ENCODE measurements around the gene MRPL10.

Gene MRPL10

DNA sequence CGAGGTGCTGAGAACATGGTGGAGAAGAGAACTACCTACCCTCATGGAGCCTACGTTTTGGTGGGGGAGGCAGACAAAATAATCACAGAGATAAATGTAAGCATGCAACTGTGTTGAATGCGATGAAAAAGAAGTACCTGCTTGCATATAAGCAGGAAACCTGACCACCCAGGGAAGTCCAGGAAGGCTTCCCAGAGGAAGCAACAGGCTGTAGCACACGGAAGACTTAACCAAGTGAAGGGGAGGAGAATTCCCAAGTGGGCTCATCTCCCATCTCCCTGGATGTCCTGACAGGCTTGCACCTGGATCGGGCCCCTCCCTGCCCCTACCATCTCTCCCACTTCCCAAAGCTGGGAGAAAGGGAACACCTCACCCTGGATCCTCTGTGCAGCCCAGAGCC lies 7.7 kb upstream of the MRPL10 start:
- DNase-seq = no peak

DNA sequence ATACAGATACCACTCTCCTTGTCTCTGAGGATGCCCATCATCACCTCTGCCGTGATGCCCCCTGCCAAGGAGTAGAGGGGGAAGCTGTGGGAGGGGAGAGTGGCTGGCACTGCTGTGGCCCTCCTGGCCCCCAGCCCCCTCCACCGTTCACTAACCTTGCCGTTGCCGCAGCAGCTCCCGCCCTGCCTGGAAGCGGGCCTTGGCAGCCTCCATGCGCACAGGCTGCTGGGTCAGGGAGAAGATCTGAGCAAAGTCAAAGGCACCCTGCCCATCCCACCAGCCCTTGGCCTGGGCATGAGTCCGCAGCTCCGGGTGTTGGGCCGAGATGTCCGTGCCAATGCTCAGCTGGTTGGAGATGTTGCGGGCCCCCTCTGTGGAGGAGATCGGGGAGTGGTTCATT lies 7.3 kb upstream of the MRPL10 start:
- no peak for DNase-seq

DNA sequence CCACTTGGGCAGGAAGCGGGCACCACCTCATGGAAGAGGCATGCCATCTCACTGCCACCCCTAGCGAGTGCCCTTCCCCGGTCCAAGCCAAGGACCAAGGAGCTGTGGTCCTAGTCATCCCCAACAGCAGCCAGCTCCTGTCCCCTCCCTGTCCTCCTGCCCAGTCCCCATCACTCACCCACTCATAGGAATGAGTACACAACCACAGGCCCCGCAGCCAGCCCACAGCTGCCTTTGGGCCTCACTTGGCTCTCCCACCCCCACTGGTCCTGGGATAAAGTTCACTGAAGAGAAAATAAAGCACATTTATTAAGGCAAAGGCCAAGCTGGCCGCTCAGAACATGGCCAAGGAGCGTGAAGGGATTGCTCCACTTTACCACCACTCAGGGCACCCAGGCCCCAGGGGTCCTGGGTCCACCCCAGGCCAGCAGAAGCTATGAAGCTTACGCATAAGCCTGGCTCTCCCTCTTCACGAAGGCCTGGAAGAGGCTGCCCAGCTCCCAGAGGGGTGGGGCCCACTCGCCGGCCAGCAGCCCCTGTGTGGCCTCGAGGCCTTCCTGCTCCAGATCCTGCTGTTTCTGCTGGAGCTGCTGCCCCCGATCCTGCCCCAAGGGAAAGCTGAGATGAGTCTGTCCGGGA lies 6.2 kb upstream of the MRPL10 start:
- DNase-seq = no peak

DNA sequence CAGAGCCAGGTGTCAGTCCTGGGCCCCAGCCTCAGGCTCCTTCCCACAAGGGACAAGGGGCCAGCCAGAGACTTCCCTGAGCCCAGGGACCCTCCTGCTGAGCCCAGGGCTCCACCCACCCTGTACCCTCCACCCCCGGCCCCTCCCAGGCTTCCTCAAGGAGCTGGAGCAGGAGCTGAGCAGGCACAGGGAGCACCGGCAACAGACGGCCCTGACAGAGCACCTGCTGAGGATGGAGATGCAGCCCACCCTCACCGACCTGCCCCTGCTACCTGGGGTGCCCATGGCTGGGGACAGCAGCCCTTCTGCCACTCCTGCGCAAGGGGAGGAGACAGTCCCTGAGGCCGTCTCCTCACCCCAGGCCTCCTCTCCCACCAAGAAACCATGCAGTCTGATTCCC lies 5.3 kb upstream of the MRPL10 start:
- DNase-seq = no peak

DNA sequence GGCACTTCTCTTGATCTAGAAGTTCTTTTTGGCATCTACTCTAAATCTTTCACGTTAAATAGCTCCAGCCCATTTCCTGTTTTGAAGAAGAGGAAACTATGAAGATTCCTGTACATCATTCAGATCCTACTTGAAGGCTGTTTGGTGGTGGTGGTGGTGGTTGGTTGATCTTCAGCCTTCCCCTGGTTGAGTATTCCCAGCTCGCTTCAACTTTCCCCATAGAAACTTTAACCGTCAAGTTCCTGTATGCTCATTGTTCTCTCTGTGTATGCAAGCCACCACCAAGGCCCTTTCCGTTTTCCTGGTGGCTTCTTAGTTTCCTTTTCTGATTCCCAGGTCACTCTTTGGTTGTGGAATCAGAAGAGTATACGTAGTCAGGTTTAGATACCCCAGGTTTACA lies 3.4 kb upstream of the MRPL10 start:
- DNase-seq = no peak

DNA sequence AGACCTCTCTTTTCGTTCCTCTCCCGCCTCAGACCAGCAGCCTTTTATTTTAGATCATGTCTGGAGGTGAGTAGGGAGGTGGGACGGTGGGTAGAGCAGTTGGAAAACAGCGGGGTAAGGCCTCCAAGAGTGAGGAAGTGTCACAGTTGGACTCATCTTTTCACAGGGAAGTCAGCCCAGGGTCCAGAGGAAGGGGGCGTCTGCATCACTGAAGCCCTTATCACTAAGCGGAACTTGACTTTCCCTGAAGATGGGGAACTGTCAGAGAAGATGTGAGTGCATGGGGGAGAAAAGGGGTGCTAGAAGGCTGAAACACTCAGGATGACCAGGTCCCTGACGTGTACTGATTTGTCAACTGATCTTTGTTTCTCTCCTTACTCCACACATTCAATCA lies 590 bp upstream of the MRPL10 start:
- no peak for DNase-seq

DNA sequence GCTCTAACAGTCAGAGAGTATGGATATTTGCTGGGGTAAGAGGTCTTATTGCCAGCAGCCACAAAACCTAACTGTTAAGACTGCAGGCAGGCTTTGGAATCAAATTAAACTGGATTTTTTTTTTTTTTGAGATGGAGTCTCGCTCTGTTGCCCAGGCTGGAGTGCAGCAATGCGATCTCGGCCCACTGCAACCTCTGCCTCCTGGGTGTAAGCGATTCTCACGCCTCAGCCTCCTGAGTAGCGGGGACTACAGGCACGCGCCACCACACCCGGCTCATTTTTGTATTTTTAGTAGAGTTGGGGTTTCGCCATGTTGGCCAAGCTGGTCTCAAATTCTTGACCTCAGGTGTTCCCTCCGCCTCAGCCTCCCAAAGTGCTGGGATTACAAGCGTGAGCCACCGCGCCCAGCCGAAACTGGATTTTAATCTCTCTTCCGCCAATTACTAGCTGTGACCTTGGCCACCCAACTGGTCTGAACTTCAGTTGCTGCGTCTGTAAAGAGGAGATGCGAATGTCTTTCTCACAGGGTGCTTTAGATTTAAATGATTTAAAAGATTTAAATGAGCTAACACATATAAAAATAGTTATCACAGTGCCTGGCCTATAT lies 842 bp downstream of the MRPL10 start:
- no peak for DNase-seq

DNA sequence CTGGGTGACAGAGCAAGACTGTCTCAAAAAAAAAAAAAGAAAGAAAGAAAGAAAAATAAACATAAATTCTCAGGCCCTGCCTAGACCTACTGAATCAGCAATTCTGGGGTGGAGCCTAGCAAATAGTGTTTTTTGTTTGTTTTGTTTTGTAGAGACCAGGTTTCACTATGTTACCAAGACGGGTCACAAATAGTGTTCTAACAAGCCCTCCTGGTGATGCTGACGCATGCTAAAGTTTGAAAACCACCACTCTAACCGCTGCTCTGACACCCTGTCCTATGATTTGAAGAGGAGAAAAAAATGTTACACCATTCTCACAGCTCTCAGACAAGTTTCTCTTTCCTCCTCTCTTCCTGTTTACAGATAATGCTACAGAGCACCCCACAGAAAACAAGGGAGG lies 1.5 kb downstream of the MRPL10 start:
- peak; percentile 24 for DNase-seq

DNA sequence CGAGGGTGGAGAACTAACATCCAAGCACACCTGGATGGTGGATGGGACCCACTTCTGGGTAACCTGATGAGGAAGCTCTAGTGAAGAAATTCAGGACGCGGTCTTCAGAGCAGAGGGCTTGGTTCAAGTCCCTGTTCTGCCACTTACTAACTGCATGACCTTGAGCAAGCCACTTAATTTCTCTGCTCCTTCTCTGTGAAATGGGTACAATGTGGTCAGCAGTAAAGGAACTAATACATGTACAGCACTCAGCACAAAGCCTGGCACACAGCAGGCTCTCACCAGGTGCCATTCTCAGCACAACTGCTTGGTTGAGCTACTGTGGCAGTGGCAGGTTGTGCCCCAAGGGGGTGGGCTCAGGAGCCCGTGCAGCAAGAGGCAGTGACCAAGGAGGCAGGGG lies 7.8 kb downstream of the MRPL10 start:
- DNase-seq = no peak

DNA sequence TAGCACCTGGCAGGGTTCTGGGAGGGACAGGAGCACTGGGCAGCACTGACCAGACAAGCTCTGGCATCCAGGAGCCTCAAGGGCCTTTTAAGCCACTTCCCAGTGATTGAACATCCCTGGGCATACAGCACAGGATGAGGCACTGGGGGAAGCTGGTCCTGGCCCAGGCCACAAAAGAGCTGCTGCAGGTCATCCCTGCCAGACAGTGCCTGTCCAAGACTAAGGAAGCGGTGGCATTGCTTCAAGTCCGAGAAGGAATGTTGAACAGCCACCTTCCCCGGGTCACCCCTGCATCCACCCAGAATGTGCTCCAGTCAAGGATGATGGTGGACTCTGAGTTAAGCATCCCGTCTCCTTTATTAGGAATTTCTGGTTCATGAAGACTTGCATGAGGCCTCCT lies 8.6 kb downstream of the MRPL10 start:
- no peak for DNase-seq

DNA sequence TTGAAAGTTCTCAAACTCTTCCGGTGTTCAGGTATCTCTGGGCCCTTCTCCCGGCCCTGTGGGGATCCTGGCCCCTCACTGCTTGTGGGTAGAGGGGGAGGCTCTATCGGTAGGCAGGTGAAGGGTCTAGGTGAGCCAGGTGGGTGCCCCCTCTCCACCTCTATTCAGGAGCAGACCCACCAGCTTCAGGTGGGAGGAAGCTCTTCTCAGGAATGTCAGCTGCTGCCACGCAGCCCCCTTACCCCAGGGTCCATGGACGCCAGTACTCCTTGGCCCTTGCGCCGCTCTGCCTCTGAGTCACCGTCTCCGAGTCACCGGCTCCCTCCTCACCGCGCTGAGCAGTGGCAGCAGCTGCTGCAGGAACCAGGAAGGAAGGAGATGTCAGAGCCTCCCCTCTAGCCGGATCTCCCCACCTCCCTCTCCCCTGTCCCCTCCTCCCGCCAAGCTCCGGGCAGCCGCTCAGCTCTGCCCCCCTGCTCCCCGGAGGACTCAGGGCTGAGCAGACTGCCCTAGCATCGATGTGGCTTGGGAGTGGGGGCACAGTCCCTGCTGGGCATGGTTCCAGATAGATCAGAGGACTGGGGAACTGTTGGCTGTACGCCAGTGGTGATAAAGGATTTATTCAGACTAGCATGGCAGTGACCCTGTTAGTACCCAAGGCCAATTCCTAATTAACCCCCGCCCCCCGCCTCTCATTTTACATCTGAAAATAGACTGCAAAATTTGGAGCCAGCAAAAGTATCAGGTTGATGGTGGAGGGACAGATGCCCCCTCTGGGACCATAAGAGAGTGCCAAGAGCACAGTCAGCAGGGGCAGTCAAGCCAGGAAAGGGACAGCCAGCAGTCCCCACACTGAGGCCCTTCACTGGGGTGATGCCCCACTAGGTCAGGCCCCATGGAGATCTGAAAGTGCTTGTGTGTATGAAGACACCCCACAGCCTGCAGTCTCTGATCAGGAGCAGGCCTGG lies 9.6 kb downstream of the MRPL10 start, which contains the start of gene OSBPL7:
Gene OSBPL7 (minus strand): TSS at position 371 of the 968 bp plus-strand sequence. CDS start 1,516 bp downstream, outside the sequence.
- peak; percentile 69 for DNase-seq

DNA sequence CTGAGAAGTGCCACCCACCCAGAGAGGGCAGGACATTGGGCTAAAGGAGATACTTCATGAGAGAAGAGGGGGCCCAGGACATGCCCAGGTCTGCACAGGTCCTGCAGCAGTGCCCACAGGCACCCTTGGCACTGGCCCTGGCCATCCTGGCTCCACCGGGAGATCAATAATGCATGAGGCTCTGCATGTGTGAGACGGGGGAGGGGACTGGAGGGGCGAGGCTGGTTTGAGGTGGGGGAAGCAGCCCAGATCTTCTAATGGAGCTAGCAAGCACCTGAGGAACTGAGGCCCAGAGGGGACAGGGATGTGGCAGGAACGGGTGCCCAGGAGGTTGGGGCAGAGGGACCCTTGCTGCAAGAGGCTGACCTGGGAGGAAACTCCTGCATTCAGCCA lies 10.3 kb downstream of the MRPL10 start:
- DNase-seq = no peak

DNA sequence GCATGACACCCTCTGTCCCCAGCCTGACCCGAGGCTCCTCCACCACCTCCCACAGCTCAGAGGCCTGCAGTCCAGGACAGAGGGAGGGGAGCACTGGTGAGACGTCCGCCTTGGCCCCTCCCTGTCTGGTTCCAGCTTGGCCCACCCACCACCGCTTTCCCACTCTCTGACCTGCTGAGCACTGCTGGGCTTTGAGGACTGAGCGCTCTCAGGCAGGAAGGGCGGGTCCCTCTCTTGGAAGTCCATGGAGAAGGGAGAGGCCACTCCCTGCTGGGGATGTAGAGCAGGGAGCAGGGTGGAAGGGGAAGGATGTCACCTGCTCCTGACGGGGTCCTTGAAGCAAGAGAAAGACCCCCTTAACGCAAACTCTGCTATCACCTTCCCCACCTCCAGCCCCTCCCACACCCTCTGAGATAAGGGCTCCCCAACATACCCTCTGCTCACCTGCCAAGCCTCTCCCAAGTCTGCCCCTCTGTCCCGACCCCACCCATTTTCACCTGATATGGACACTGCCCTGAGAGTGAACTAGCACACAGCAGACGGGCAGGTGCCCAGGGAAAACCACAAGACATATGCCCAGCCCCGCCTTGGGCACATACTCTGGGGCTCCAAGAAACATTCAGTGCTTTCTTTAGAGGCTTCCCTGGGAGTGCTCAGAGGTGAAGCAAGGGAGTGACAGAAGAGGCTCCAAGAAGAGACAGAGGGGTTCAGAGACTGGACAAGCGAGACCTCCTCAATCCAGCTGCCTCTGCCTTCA lies 11.1 kb downstream of the MRPL10 start:
- DNase-seq = no peak

DNA sequence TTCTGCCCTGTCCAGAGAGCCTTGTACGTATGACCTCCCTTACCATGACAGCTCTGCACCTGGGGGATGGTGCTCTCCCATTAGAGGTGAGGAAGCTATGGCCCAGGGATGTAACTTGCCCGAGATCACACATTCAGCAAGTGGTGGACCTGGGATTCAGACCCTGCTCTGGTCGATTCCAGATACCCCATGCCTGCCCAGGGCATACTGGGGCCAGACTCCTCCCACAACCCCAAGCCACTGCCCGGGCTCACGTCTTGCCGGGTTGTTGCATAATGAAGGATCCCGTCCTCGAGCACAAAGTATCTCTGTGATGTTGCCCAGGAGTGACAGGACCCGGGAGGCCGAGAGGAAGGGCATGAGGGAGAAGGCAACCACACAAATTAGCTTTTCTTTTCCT lies 11.9 kb downstream of the MRPL10 start:
- no peak for DNase-seq

DNA sequence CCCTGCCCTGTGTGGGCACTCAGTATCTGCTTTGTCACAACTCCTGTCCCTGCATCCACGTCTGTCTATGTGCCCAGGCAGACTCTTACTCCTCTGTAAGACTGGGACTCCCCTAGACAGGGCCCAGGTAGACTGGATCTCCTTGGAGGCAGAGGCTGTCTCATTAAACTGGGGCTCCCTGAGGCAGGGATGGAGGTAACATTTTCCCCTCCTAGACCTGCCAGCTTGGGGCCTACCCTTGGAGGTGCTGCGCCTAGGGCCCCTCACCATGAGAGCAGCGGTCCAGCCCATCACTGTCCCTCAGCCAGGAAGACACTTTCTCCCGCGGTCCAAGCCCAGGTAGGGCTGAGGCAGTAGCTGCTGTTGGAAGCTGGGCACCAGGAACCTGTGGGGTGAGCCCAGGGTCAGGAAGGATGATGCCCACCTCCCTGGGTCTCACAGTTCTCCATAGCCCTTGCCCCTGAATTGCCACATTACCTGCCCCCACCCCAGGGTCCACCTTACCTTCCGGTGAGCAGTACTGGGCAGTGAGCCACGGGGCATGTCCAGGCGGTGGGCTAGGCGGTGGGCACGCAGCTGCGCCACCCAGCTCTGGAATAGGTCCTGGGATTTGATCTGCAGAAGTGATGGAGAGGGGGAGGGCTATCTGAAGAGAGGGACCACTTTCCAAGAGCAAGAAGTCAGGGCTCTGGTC lies 13.2 kb downstream of the MRPL10 start:
- no peak for DNase-seq

DNA sequence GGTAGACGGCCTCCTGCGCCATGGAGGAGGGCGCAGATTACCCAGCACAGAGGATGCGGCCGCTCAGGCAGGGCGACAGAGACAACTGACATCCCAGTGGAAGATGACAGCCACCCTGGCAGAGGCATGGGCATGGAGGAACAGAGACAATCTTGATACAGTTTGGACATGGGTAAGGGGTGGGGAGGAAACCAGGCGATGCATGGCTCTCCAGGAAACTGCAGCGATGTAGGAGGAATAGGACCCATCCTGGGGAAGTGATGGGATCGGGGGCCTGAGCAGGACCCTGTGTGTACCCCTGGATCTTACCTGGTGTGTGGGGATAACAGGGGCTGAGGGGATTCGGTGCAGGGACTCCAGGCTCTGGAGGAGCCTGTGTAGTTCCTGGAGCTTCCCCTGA lies 14.4 kb downstream of the MRPL10 start:
- no peak for DNase-seq

DNA sequence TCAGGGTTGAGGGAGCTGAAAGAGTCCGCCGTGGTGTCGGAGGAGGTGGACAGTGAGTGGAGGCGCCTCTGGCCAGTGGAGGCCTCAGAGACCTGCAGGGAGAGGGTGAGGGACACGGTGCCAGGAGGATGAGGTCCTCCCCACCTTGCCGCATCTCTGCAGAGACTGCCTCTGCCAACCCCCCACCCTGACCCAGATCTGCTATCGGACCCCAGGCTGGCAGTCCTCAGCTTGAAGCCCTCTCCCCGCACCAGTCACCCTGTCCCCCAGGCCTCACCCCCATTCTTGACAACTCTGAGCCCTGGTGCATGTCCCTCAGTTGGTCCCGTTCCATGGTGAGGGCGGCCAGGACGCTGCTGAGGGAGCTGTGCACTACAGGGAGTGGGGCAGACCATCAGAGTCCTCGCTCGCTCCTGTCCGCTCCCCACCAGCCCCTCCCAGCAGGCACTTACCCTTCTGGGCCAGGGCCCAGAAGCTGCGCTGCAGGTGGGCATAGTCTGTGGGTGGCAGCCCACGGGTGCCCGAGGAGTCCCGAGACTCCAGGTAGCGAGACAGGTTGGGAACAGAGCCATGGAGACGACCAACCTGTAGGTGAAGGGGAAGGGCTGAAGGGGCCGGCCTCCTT lies 15.1 kb downstream of the MRPL10 start:
- DNase-seq = no peak

DNA sequence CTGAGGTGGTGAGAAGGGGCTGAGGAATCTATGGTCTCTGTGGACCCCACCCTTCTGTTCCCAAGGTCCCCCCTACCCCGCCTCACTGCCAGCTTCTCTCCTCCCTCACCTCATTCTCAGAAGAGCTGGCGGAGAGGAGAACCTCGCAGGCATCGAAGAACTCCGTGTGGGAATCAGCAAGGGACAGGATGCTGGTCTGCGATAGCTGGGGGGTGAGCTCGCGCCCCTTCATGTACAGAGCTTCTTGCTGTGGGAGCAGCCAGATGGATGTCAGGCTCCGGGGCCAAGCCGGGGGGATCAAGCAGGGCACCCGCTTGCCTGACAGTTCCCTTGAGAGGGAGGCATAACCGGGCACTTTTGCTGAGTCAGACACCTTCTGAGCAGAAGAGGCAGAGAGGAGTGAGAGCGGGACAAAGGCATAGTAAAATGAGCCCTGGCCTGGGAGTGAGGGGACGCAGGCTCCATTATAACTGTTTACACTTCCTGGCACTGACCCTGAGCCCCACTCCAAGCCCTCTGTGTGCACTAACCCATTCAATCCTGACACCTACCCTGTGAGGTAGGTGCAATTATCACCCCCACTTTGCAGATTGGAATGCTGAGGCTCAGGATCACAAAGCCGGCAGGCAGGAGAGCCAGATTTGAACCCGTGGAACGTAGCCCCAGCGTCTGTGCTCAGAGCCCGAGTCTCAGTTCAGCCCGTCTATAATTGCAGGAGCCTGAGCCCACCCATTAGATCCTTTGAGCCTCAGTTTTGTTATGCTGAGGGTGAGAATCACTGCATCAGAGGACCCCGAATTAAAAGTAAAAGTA lies 16.0 kb downstream of the MRPL10 start:
- no peak for DNase-seq

DNA sequence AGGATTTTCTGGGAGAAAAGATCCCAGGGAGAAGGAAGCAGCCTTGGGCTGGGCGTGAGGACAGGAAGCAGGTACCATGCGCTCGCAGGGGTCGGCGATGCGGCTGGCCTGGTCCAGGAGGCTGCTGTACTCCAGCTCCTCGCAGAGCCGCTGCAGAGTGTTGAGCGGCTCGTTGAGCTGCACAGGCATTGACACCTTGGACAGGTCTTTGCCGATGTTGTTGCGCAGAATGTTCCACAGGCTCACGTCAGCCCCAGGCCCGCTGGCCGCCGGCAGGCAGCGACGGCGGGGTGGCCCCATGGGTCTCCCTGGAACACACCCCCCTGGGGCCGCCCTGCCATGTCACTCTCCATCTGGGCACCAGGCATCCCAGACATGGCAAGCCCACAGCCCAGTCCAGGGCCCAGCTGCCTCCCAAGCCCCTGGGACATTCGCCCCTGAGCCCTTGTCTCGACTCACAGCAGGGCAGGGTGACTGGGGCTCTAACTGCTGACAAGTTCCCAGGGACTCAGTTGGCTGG lies 17.8 kb downstream of the MRPL10 start:
- DNase-seq = no peak

DNA sequence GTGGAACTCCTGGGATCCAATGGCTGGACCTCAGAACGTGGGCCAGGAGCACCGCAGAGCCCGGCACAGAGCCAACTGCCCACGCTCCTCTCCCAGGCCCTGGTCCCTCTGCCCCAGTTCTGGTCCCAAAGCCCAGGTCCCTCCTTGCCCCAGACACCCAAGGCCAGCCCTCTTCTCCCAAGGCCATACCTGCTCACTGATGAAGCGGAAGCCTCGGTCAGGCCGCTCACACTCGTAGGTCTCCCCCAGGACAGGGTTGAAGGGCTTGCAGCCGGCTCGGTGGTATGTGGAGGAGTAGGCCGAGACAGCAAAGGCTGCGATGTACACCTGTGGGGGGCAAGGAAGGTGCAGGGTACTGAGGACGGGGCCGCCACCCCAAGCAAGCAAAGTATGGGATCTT lies 18.3 kb downstream of the MRPL10 start:
- DNase-seq = no peak

All from effector CD4-positive, alpha-beta T cell (primary cell).